ENCODE measurements around the gene SLC6A2.

The SLC6A2 gene

DNA sequence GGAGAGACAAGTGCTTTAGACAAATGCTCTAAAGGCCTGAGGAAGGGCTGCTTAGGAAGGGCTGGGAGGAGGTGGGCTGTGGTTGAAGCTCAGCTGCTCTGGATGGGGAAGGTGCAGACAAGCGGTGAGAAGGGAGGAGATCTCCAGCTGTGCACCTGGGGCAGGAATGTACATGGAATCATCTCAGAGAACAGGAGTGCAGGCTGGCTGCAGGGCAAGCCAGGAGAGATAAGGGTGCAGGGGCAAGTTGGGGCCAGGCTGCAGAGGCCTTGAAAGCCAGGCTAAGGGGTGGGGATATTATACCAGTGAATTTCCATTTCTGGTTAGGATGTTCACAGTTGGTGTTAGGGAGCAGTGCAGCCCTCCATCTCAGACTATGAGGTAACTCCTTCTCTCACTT is 4.2 kb downstream of the SLC6A2 start:
- no peak for DNase-seq (ENCODE audit: low spot score)

DNA sequence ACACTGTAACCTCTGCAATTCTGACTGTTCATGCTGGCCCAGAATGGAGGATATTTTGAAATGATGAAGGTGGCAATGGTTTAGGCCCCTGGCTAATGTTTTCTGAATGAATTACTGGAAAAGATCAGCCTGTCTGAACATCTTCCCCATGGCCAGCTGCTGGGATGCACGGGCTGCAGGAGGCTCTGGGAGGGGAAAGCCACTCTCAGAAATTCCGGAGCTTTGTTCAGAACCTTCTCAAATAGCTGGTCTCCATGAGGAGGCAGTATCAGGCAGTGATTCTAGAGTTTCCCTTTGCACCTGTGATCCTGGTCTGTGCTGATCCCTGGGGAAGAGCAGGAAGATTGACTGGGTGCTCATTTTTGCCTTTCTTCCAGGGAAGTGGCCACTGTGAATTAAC is 5.0 kb downstream of the SLC6A2 start:
- no peak for DNase-seq (ENCODE audit: low spot score)
- TF ChIP-seq, protein P1, sequence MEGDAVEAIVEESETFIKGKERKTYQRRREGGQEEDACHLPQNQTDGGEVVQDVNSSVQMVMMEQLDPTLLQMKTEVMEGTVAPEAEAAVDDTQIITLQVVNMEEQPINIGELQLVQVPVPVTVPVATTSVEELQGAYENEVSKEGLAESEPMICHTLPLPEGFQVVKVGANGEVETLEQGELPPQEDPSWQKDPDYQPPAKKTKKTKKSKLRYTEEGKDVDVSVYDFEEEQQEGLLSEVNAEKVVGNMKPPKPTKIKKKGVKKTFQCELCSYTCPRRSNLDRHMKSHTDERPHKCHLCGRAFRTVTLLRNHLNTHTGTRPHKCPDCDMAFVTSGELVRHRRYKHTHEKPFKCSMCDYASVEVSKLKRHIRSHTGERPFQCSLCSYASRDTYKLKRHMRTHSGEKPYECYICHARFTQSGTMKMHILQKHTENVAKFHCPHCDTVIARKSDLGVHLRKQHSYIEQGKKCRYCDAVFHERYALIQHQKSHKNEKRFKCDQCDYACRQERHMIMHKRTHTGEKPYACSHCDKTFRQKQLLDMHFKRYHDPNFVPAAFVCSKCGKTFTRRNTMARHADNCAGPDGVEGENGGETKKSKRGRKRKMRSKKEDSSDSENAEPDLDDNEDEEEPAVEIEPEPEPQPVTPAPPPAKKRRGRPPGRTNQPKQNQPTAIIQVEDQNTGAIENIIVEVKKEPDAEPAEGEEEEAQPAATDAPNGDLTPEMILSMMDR (IDR thresholded peaks at IDR 0.05; ENCODE audit: extremely low read depth, missing control alignments) = no peak

More for the DNA sequence above, 4.2 kb downstream of the SLC6A2 start:
- TF ChIP-seq, protein P1 (IDR thresholded peaks at IDR 0.05; ENCODE audit: extremely low read depth, missing control alignments) = no peak

GRCh38 chr16:55661941-55662643 is 6.3 kb downstream of the SLC6A2 start:
- TF ChIP-seq, protein P1 (IDR thresholded peaks at IDR 0.05; ENCODE audit: extremely low read depth, missing control alignments) = no peak
- DNase-seq (ENCODE audit: low spot score) = no peak

DNA sequence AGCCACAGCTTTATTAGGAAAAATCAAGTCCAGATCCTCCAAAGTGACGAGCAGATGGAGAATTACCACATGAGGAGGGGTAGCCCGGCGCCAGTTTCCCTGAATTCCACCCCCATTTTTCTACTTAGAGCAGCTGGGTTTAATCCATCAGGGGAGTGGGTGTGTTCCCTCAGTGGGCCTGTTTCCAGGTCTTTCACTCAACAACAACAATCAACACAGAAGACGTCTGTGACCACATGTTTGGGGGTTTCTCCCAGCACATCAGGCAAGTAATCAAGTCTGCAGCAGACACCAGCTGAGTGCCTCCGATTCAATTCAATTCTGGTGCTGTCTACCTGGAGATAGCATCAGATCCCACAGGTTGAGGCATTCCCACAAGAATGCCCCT is 6.8 kb downstream of the SLC6A2 start:
- DNase-seq (ENCODE audit: low spot score) = no peak
- TF ChIP-seq, protein P1 (IDR thresholded peaks at IDR 0.05; ENCODE audit: extremely low read depth, missing control alignments) = no peak

DNA sequence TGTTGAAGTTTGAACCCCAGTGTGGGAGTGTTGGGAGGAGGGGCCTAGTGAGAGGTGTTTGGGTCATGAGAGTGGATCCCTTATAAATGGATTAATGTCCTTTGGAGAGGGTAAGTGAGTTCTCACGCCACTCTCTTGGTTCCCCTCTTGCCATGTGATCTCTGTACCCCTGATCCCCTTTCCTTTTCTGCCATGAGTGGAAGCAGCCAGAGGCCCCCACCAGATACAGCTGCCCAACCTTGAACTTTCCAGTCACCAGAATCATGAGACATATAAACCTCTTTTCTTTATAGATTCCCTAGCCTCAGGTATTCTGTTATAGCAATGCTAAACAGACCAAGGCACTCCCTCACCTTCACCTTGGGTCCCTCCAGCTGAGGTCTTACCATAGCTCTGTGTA is 7.4 kb downstream of the SLC6A2 start:
- TF ChIP-seq, protein P1 (IDR thresholded peaks at IDR 0.05; ENCODE audit: extremely low read depth, missing control alignments) = no peak
- DNase-seq (ENCODE audit: low spot score) = no peak

- DNase-seq (ENCODE audit: low spot score) = no peak
- TF ChIP-seq, protein P1 (IDR thresholded peaks at IDR 0.05; ENCODE audit: extremely low read depth, missing control alignments) = no peak
These were observed 8.2 kb downstream of the SLC6A2 start for GRCh38 chr16:55663765-55664677.

DNA sequence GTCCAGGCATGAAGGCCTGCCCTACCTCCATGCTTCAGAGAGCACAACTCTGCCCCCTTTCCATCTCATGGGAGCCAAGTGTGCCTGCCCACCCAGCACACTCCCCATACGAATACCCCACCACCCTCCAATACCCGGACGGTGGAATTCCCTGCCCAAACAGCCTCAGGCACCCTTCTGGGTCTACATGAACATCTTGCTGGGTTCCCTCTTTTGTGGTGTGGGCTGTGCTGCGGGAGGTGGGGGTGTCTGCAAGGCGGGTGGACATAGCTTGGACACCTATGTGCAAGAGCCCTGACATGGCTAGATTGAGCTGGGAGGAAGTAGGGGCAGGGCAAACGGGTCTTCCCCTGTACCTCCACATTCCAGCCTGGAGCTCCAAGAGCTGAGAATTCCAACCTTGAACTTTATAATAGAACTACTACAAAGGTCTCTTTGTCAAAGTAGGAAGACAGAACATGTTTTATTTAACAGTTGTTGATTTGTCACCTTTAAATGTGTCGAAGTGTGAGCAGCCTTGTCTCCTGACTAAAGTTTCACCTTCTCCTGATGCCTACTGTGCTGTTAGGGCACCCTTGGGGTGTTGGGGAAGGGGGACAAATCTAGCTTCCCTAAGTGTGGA is 9.1 kb downstream of the SLC6A2 start:
- TF ChIP-seq, protein P1 (IDR thresholded peaks at IDR 0.05; ENCODE audit: extremely low read depth, missing control alignments) = no peak
- no peak for DNase-seq (ENCODE audit: low spot score)
